ENCODE results near the gene RXRG.

RXRG gene

DNA sequence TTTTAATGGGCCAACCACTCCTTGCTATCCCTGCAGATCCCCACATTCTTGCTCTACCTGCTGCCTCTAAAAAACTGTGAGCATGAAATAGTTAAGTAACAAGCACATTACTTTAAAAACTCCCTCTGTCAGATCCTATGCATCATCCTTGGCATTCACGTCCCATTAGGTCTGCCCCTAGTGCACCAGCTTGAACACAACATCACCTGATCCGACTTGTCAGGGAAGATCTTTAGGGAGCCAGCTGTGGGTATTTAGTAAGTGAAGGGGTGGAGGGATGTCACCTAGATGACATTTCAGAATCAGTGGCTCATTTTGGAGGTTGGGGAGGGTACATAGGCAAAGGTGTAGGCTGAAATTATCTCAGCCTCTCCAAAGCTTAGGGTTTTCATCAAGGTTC is 33.5 kb downstream of the RXRG start:
- Histone ChIP-seq H3K9ac (ENCODE audit: low read length in 2 of 2) (no peak overlapping the region), H3K27me3 (ENCODE audit: control insufficient read depth in 1 of 2, insufficient read depth in 2 of 2, low read length in 2 of 2) (peaks cover 7% of the 10 kb centered on the region in 2 donors), H3K4me1 (ENCODE audit: control insufficient read depth, insufficient read depth, low read length) (no peaks in the 10 kb centered on the region), H3K27ac (ENCODE audit: low read length) (no peak overlapping the region), H3K9me3 (ENCODE audit: control insufficient read depth in 2 of 2, low read length in 2 of 2) (no peaks in the 10 kb centered on the region), H3K36me3 (ENCODE audit: control insufficient read depth in 2 of 2, insufficient read depth in 2 of 2, low read length in 2 of 2) (no peaks in the 10 kb centered on the region), H3K4me3 (ENCODE audit: low read length in 2 of 2) (no peak overlapping the region)

DNA sequence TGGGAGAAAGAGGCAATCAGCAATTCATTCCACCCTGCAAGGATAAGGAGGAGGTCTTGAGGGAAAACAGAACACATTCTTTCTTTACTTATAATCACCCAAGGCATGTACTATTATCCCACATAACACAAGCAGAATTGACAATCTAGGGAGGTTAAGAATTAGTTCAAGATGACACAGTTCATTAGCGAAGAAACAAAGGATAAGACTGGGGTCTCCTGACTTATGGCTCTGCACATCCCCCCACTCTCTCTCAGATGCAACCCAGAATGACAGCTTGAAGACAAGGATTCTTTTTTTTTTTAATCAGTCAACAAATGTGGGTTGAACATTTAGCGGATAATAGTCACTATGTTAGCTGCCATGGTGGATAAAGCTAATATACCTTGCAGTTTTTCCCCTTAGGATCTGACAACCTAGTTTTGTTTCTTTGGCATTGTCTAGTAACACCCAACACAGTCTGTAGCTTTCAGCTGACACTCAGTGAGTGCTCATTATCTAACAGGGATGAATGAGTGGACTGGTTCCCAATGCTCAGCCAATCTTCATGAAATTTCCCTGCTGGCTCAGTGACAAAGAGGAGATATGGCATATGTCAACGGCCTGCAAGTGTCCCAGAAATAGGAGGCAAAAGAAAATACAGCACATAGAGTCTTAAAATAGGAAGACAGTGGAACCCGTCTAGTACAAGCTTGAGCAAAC is 35.1 kb downstream of the RXRG start:
- Histone ChIP-seq H3K9me3 (ENCODE audit: control insufficient read depth in 2 of 2, low read length in 2 of 2) (no peaks in the 10 kb centered on the region), H3K4me3 (ENCODE audit: low read length in 2 of 2) (no peak overlapping the region), H3K9ac (ENCODE audit: low read length in 2 of 2) (no peak overlapping the region), H3K27ac (ENCODE audit: low read length) (no peak overlapping the region), H3K4me1 (ENCODE audit: control insufficient read depth, insufficient read depth, low read length) (no peaks in the 10 kb centered on the region), H3K27me3 (ENCODE audit: control insufficient read depth in 1 of 2, insufficient read depth in 2 of 2, low read length in 2 of 2) (peaks cover 7% of the 10 kb centered on the region in 2 donors), H3K36me3 (ENCODE audit: control insufficient read depth in 2 of 2, insufficient read depth in 2 of 2, low read length in 2 of 2) (no peaks in the 10 kb centered on the region)

DNA sequence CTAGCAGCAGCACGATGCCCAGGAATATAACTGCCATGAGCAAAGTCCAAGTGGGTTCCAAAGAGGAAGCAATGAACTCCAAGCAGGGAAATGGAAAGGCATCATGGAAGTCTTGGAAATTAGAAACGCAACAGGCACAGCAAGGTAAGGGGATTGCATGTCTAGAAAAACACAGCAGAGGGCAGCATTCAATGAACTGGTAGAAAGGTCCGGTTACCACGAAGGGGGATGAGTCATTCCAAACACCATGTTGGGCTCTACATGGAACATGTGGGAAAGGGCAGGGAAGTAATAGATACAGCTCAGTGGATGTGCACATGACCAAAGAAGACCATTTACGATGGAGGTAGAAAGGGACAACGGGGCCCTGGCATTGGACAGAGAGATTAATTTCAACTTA is 36.4 kb downstream of the RXRG start:
- Histone ChIP-seq H3K36me3 (ENCODE audit: control insufficient read depth in 2 of 2, insufficient read depth in 2 of 2, low read length in 2 of 2) (no peaks in the 10 kb centered on the region), H3K9me3 (ENCODE audit: control insufficient read depth in 2 of 2, low read length in 2 of 2) (no peaks in the 10 kb centered on the region), H3K9ac (ENCODE audit: low read length in 2 of 2) (no peak overlapping the region), H3K4me1 (ENCODE audit: control insufficient read depth, insufficient read depth, low read length) (no peaks in the 10 kb centered on the region), H3K4me3 (ENCODE audit: low read length in 2 of 2) (no peak overlapping the region), H3K27me3 (ENCODE audit: control insufficient read depth in 1 of 2, insufficient read depth in 2 of 2, low read length in 2 of 2) (peaks cover 7 to 11% of the 10 kb centered on the region in 2 donors), H3K27ac (ENCODE audit: low read length) (no peak overlapping the region)

DNA sequence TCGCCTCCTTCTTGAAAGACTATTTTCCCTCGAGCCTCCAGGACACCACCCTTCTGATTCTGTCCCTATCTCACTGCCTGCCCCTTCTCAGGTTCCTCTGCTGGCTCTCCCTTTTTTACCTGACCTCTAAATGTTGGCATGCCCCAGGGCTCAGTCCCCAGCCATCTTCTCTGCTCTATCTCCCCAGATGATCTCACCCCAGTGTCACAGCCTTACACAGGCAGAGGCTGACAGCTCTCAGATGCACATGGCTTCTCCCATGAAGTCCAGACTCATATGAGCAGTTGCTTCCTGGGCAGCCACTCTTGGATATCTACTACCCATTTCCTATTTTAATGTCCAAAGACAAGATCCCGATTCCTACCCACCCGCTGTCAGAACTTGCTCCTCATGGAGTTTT is 37.5 kb downstream of the RXRG start:
- H3K27me3 ChIP-seq (ENCODE audit: control insufficient read depth in 1 of 2, insufficient read depth in 2 of 2, low read length in 2 of 2): peaks cover 7 to 16% of the 10 kb centered on the region in 2 donors
- no peaks in the 10 kb centered on the region for H3K36me3 ChIP-seq (ENCODE audit: control insufficient read depth in 2 of 2, insufficient read depth in 2 of 2, low read length in 2 of 2)
- no peak overlapping the region for H3K27ac ChIP-seq (ENCODE audit: low read length)
- no peaks in the 10 kb centered on the region for H3K9me3 ChIP-seq (ENCODE audit: control insufficient read depth in 2 of 2, low read length in 2 of 2)
- no peak overlapping the region for H3K9ac ChIP-seq (ENCODE audit: low read length in 2 of 2)
- H3K4me3 ChIP-seq (ENCODE audit: low read length in 2 of 2): no peak overlapping the region
- H3K4me1 ChIP-seq (ENCODE audit: control insufficient read depth, insufficient read depth, low read length): no peaks in the 10 kb centered on the region

DNA sequence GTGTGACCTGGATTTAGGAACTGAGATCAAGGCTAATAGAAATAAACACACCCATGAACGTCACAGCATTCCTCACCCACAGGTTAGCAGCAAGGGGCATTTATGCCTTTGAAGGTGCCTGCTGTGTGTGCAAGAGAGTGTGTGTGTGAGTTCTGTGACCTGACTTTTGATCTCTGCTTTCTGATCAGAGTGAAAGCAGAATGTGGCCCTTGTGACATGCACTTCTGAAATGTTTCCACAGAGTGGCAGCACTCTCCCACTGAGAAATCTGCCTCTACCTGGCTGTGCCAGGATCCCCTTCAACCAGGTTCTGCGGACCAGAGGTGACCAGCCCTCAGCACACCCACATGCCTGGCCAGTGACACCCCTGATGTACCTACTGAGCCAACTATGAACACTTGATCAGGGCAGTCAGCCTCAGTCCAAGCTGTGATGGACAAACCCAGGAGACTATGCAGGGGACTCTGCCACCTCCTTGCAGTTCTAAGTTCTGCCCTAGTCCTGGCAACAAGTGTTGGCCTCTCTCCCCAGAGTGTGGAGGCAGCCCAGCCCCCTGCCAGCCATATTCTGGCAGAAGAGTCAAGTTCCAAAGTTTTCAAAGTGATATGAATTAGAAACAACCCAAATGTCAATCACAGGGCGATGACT is 41.0 kb downstream of the RXRG start:
- H3K27me3 ChIP-seq (ENCODE audit: control insufficient read depth in 1 of 2, insufficient read depth in 2 of 2, low read length in 2 of 2): peaks cover 0 to 13% of the 10 kb centered on the region in 2 donors
- no peaks in the 10 kb centered on the region for H3K4me1 ChIP-seq (ENCODE audit: control insufficient read depth, insufficient read depth, low read length)
- no peak overlapping the region for H3K4me3 ChIP-seq (ENCODE audit: low read length in 2 of 2)
- no peaks in the 10 kb centered on the region for H3K36me3 ChIP-seq (ENCODE audit: control insufficient read depth in 2 of 2, insufficient read depth in 2 of 2, low read length in 2 of 2)
- H3K9me3 ChIP-seq (ENCODE audit: control insufficient read depth in 2 of 2, low read length in 2 of 2): no peaks in the 10 kb centered on the region
- no peak overlapping the region for H3K27ac ChIP-seq (ENCODE audit: low read length)
- H3K9ac ChIP-seq (ENCODE audit: low read length in 2 of 2): no peak overlapping the region

DNA sequence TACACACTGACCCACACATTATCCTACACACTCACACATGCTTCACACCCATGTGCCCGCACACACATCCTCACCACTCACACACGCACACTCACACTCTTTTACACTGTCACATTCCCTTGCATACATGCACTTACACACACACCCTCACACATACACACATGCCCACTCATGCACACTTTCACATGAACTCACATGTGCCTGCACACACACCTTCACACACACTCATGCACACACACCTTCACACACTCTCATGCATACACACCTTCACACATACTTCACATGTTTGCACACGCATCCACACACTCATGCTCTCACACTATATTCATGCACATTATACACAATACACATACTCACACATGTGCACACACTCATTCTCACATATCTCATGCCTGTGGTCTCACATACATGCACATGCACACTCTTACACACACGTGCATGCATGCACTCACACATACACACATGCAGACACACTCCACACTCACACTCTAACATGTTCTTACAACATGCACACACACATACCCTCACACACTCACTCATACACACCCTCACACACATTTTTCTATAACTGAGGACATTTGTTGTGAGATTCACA is 42.3 kb downstream of the RXRG start:
- no peak overlapping the region for H3K27ac ChIP-seq (ENCODE audit: low read length)
- no peak overlapping the region for H3K4me3 ChIP-seq (ENCODE audit: low read length in 2 of 2)
- H3K4me1 ChIP-seq (ENCODE audit: control insufficient read depth, insufficient read depth, low read length): no peaks in the 10 kb centered on the region
- no peaks in the 10 kb centered on the region for H3K36me3 ChIP-seq (ENCODE audit: control insufficient read depth in 2 of 2, insufficient read depth in 2 of 2, low read length in 2 of 2)
- no peaks in the 10 kb centered on the region for H3K9me3 ChIP-seq (ENCODE audit: control insufficient read depth in 2 of 2, low read length in 2 of 2)
- H3K27me3 ChIP-seq (ENCODE audit: control insufficient read depth in 1 of 2, insufficient read depth in 2 of 2, low read length in 2 of 2): peaks cover 0 to 10% of the 10 kb centered on the region in 2 donors
- no peak overlapping the region for H3K9ac ChIP-seq (ENCODE audit: low read length in 2 of 2)

DNA sequence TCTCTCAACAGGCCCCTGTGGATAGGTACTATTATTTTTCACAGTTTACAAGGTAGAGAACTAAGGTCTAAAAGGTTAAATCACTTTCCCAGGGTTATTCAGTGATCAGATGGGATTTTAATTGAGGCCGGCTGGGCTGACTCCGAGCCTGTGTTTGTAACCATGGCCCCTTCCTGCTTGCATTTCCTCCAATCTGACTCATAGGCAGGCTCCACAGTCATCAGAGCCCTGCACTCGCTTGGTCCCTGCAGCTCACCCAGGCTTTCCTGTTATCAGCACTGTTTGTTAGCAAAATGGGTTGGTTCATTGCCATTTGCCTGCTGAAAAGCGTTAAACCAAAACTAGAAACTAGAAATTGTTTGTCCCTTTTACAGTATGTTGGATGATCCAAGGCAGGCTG is 47.0 kb downstream of the RXRG start:
- Histone ChIP-seq H3K36me3 (ENCODE audit: control insufficient read depth in 2 of 2, insufficient read depth in 2 of 2, low read length in 2 of 2) (no peaks in the 10 kb centered on the region), H3K4me1 (ENCODE audit: control insufficient read depth, insufficient read depth, low read length) (peaks cover 4% of the 10 kb centered on the region), H3K9me3 (ENCODE audit: control insufficient read depth in 2 of 2, low read length in 2 of 2) (no peaks in the 10 kb centered on the region), H3K4me3 (ENCODE audit: low read length in 2 of 2) (no peak overlapping the region), H3K9ac (ENCODE audit: low read length in 2 of 2) (no peak overlapping the region), H3K27me3 (ENCODE audit: control insufficient read depth in 1 of 2, insufficient read depth in 2 of 2, low read length in 2 of 2) (peaks cover 0 to 8% of the 10 kb centered on the region in 2 donors), H3K27ac (ENCODE audit: low read length) (no peak overlapping the region)

DNA sequence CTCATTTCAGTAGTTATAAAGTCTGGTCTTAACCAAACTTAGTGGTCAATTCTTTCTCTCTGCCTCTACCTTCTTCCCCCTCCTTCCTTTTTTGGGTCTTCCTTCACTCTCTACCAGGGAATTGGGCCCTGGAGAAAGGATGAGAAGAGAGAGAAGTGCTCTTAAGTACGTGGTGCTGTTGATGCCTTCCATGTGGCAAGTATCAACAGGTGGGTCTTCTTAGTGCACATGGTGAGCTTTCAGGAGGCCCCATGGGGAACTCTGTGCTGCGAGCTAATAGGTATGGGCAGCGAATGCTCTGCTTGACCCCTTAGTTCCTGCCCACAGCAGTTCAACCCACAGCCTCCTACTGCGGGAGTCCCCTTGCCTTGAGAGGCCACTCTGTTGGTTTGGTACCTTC is 49.0 kb downstream of the RXRG start:
- Histone ChIP-seq H3K9me3 (ENCODE audit: control insufficient read depth in 2 of 2, low read length in 2 of 2) (no peaks in the 10 kb centered on the region), H3K4me1 (ENCODE audit: control insufficient read depth, insufficient read depth, low read length) (peaks cover 4% of the 10 kb centered on the region), H3K36me3 (ENCODE audit: control insufficient read depth in 2 of 2, insufficient read depth in 2 of 2, low read length in 2 of 2) (no peaks in the 10 kb centered on the region), H3K27ac (ENCODE audit: low read length) (no peak overlapping the region), H3K9ac (ENCODE audit: low read length in 2 of 2) (no peak overlapping the region), H3K4me3 (ENCODE audit: low read length in 2 of 2) (no peak overlapping the region), H3K27me3 (ENCODE audit: control insufficient read depth in 1 of 2, insufficient read depth in 2 of 2, low read length in 2 of 2) (peaks cover 0 to 6% of the 10 kb centered on the region in 2 donors)

DNA sequence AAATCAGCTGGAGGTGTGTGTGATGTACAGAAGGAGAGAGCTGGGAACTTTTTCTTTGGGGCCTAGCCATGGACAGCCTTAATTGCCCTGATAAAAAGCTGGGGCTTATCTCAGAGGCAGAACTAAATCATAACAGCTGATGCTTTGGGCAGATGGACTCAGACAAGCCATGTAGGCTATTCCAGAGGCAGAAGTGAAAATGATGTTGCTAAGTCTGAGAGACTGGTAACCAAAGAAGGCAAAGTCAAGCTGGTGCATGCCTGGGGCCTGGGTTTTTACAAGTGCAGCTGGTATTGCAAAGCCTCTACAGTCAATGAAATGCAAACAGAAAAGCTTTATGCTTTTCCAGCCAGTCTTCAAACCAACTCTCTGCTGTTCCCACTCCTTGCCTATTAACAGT is 49.4 kb downstream of the RXRG start:
- peaks cover 0 to 6% of the 10 kb centered on the region in 2 donors for H3K27me3 ChIP-seq (ENCODE audit: control insufficient read depth in 1 of 2, insufficient read depth in 2 of 2, low read length in 2 of 2)
- no peak overlapping the region for H3K27ac ChIP-seq (ENCODE audit: low read length)
- H3K4me3 ChIP-seq (ENCODE audit: low read length in 2 of 2): no peak overlapping the region
- H3K9me3 ChIP-seq (ENCODE audit: control insufficient read depth in 2 of 2, low read length in 2 of 2): no peaks in the 10 kb centered on the region
- no peaks in the 10 kb centered on the region for H3K36me3 ChIP-seq (ENCODE audit: control insufficient read depth in 2 of 2, insufficient read depth in 2 of 2, low read length in 2 of 2)
- no peak overlapping the region for H3K9ac ChIP-seq (ENCODE audit: low read length in 2 of 2)
- peaks cover 4% of the 10 kb centered on the region for H3K4me1 ChIP-seq (ENCODE audit: control insufficient read depth, insufficient read depth, low read length)

DNA sequence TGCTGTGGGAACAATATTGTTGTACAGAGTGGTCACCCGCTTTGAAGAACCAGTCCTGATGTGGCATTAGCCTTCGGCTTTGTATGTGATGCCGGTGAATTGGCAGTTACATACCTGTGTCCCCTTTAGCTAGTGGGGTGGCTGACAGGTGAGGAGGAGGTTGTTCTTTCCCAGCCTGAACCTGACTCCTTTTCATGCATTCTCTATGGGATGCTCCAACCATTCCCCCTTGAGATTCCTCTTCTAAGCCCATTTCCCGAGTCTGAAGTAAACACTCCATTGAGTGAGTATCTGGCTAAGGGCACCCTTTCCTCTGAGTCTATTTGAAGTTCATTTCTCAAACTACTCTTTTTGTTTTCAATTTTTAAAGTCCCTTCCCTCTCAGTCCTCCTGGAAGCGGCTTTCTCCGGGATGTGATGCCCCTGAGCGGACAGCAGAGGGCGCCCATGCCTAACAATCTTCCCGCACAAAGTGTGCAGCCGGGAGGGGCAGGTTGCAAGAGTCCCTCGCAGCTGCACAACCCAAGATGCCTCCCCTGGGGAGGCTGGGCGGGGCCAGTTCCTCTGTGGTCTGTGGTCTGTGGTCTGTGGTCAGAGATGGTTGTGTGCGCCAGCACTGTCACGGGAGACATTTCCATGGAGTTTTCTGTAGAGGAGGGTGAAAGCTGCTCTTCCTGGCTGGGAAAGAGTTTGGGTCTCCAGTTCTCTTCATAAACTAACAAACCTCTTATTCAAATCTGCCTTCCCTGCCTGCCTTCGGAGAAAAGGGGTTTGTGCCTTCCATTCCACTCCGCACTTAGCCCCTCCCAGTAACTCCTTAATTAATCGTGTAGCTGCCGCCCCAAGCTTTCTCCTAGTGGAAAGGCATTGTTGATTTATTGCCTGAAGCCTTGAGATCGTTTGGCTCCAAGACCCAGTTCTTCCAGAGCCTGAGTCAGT is 52.0 kb downstream of the RXRG start:
- Histone ChIP-seq H3K27me3 (ENCODE audit: control insufficient read depth in 1 of 2, insufficient read depth in 2 of 2, low read length in 2 of 2) (peaks cover 3 to 6% of the 10 kb centered on the region in 2 donors), H3K4me3 (ENCODE audit: low read length in 2 of 2) (peak overlapping the region; percentile 46 to 64), H3K9ac (ENCODE audit: low read length in 2 of 2) (no peak overlapping the region)

More for the DNA sequence above, 52.0 kb downstream of the RXRG start:
- Histone ChIP-seq H3K9me3 (ENCODE audit: control insufficient read depth in 2 of 2, low read length in 2 of 2) (no peaks in the 10 kb centered on the region), H3K27ac (ENCODE audit: low read length) (no peak overlapping the region), H3K4me1 (ENCODE audit: control insufficient read depth, insufficient read depth, low read length) (peaks cover 4% of the 10 kb centered on the region), H3K36me3 (ENCODE audit: control insufficient read depth in 2 of 2, insufficient read depth in 2 of 2, low read length in 2 of 2) (no peaks in the 10 kb centered on the region)

Data from stomach smooth muscle (tissue), 2 donors.